ENCODE results near the gene ITGAE.
A peak's percentile ranks its signal among the peaks of the same experiment; 100 is the strongest.

Gene ITGAE

GRCh38 chr17:3805581-3805980 is 4.6 kb upstream of the ITGAE start:
- Histone ChIP-seq H3K9ac (ENCODE audit: low read depth in 1 of 2, low read length in 2 of 2) (no peak overlapping the region), H3K27me3 (ENCODE audit: control insufficient read depth in 1 of 2, insufficient read depth in 2 of 2, low read length in 2 of 2) (no peaks in the 10 kb centered on the region), H3K27ac (ENCODE audit: low read depth, low read length) (no peak overlapping the region), H3K36me3 (ENCODE audit: control insufficient read depth in 1 of 2, insufficient read depth in 2 of 2, low read length in 2 of 2) (peaks cover 6 to 34% of the 10 kb centered on the region in 2 donors), H3K9me3 (ENCODE audit: control insufficient read depth in 1 of 2, low read length in 2 of 2) (no peaks in the 10 kb centered on the region), H3K4me3 (ENCODE audit: low read depth in 1 of 2, low read length in 2 of 2) (no peak overlapping the region), H3K4me1 (ENCODE audit: control insufficient read depth in 1 of 2, insufficient read depth in 2 of 2, low read length in 2 of 2) (peaks cover 4 to 13% of the 10 kb centered on the region in 2 donors)

GRCh38 chr17:3804503-3804931 is 3.5 kb upstream of the ITGAE start:
- Histone ChIP-seq H3K9me3 (ENCODE audit: control insufficient read depth in 1 of 2, low read length in 2 of 2) (no peaks in the 10 kb centered on the region), H3K9ac (ENCODE audit: low read depth in 1 of 2, low read length in 2 of 2) (no peak overlapping the region), H3K4me3 (ENCODE audit: low read depth in 1 of 2, low read length in 2 of 2) (no peak overlapping the region), H3K27me3 (ENCODE audit: control insufficient read depth in 1 of 2, insufficient read depth in 2 of 2, low read length in 2 of 2) (no peaks in the 10 kb centered on the region), H3K36me3 (ENCODE audit: control insufficient read depth in 1 of 2, insufficient read depth in 2 of 2, low read length in 2 of 2) (peaks cover 6 to 25% of the 10 kb centered on the region in 2 donors), H3K4me1 (ENCODE audit: control insufficient read depth in 1 of 2, insufficient read depth in 2 of 2, low read length in 2 of 2) (peaks cover 4 to 13% of the 10 kb centered on the region in 2 donors), H3K27ac (ENCODE audit: low read depth, low read length) (no peak overlapping the region)

- Histone ChIP-seq H3K9ac (ENCODE audit: low read depth in 1 of 2, low read length in 2 of 2) (no peak overlapping the region), H3K36me3 (ENCODE audit: control insufficient read depth in 1 of 2, insufficient read depth in 2 of 2, low read length in 2 of 2) (peaks cover 6 to 19% of the 10 kb centered on the region in 2 donors), H3K9me3 (ENCODE audit: control insufficient read depth in 1 of 2, low read length in 2 of 2) (no peaks in the 10 kb centered on the region), H3K4me3 (ENCODE audit: low read depth in 1 of 2, low read length in 2 of 2) (no peak overlapping the region), H3K27ac (ENCODE audit: low read depth, low read length) (no peak overlapping the region), H3K27me3 (ENCODE audit: control insufficient read depth in 1 of 2, insufficient read depth in 2 of 2, low read length in 2 of 2) (no peaks in the 10 kb centered on the region), H3K4me1 (ENCODE audit: control insufficient read depth in 1 of 2, insufficient read depth in 2 of 2, low read length in 2 of 2) (peaks cover 4 to 13% of the 10 kb centered on the region in 2 donors)
Observed at GRCh38 chr17:3803308-3803640, 2.3 kb upstream of the ITGAE start.

- Histone ChIP-seq H3K4me3 (ENCODE audit: low read depth in 1 of 2, low read length in 2 of 2) (no peak overlapping the region), H3K9ac (ENCODE audit: low read depth in 1 of 2, low read length in 2 of 2) (peak overlapping the region in 1 of 2 donors; percentile 19), H3K4me1 (ENCODE audit: control insufficient read depth in 1 of 2, insufficient read depth in 2 of 2, low read length in 2 of 2) (peaks cover 4 to 13% of the 10 kb centered on the region in 2 donors), H3K27ac (ENCODE audit: low read depth, low read length) (no peak overlapping the region), H3K27me3 (ENCODE audit: control insufficient read depth in 1 of 2, insufficient read depth in 2 of 2, low read length in 2 of 2) (no peaks in the 10 kb centered on the region), H3K36me3 (ENCODE audit: control insufficient read depth in 1 of 2, insufficient read depth in 2 of 2, low read length in 2 of 2) (peaks cover 5 to 13% of the 10 kb centered on the region in 2 donors), H3K9me3 (ENCODE audit: control insufficient read depth in 1 of 2, low read length in 2 of 2) (no peaks in the 10 kb centered on the region)
Observed at GRCh38 chr17:3802461-3803307, 1.7 kb upstream of the ITGAE start.

GRCh38 chr17:3801792-3802191 is 804 bp upstream of the ITGAE start:
- peaks cover 4 to 13% of the 10 kb centered on the region in 2 donors for H3K4me1 ChIP-seq (ENCODE audit: control insufficient read depth in 1 of 2, insufficient read depth in 2 of 2, low read length in 2 of 2)
- H3K27ac ChIP-seq (ENCODE audit: low read depth, low read length), result no peak overlapping the region
- H3K9ac ChIP-seq (ENCODE audit: low read depth in 1 of 2, low read length in 2 of 2), result no peak overlapping the region
- H3K36me3 ChIP-seq (ENCODE audit: control insufficient read depth in 1 of 2, insufficient read depth in 2 of 2, low read length in 2 of 2), result peaks cover 0 to 4% of the 10 kb centered on the region in 2 donors
- no peaks in the 10 kb centered on the region for H3K27me3 ChIP-seq (ENCODE audit: control insufficient read depth in 1 of 2, insufficient read depth in 2 of 2, low read length in 2 of 2)
- H3K9me3 ChIP-seq (ENCODE audit: control insufficient read depth in 1 of 2, low read length in 2 of 2), result no peaks in the 10 kb centered on the region
- no peak overlapping the region for H3K4me3 ChIP-seq (ENCODE audit: low read depth in 1 of 2, low read length in 2 of 2)

- H3K27ac ChIP-seq (ENCODE audit: low read depth, low read length), result no peak overlapping the region
- H3K9ac ChIP-seq (ENCODE audit: low read depth in 1 of 2, low read length in 2 of 2), result no peak overlapping the region
- H3K4me3 ChIP-seq (ENCODE audit: low read depth in 1 of 2, low read length in 2 of 2), result no peak overlapping the region
- H3K36me3 ChIP-seq (ENCODE audit: control insufficient read depth in 1 of 2, insufficient read depth in 2 of 2, low read length in 2 of 2), result peaks cover 0 to 2% of the 10 kb centered on the region in 2 donors
- H3K27me3 ChIP-seq (ENCODE audit: control insufficient read depth in 1 of 2, insufficient read depth in 2 of 2, low read length in 2 of 2), result no peaks in the 10 kb centered on the region
- H3K4me1 ChIP-seq (ENCODE audit: control insufficient read depth in 1 of 2, insufficient read depth in 2 of 2, low read length in 2 of 2), result peaks cover 4 to 13% of the 10 kb centered on the region in 2 donors
- no peaks in the 10 kb centered on the region for H3K9me3 ChIP-seq (ENCODE audit: control insufficient read depth in 1 of 2, low read length in 2 of 2)
Observed at GRCh38 chr17:3801347-3801746, 359 bp upstream of the ITGAE start.

- no peak overlapping the region for H3K27ac ChIP-seq (ENCODE audit: low read depth, low read length)
- peaks cover under 1 to 24% of the 10 kb centered on the region in 2 donors for H3K4me1 ChIP-seq (ENCODE audit: control insufficient read depth in 1 of 2, insufficient read depth in 2 of 2, low read length in 2 of 2)
- no peak overlapping the region for H3K9ac ChIP-seq (ENCODE audit: low read depth in 1 of 2, low read length in 2 of 2)
- no peak overlapping the region for H3K4me3 ChIP-seq (ENCODE audit: low read depth in 1 of 2, low read length in 2 of 2)
- H3K9me3 ChIP-seq (ENCODE audit: control insufficient read depth in 1 of 2, low read length in 2 of 2), result no peaks in the 10 kb centered on the region
- no peaks in the 10 kb centered on the region for H3K27me3 ChIP-seq (ENCODE audit: control insufficient read depth in 1 of 2, insufficient read depth in 2 of 2, low read length in 2 of 2)
- H3K36me3 ChIP-seq (ENCODE audit: control insufficient read depth in 1 of 2, insufficient read depth in 2 of 2, low read length in 2 of 2), result no peaks in the 10 kb centered on the region
Observed at GRCh38 chr17:3799181-3799945, 1.6 kb downstream of the ITGAE start.

GRCh38 chr17:3798273-3799180 is 2.5 kb downstream of the ITGAE start:
- Histone ChIP-seq H3K9ac (ENCODE audit: low read depth in 1 of 2, low read length in 2 of 2) (no peak overlapping the region), H3K4me1 (ENCODE audit: control insufficient read depth in 1 of 2, insufficient read depth in 2 of 2, low read length in 2 of 2) (peaks cover 0 to 24% of the 10 kb centered on the region in 2 donors), H3K36me3 (ENCODE audit: control insufficient read depth in 1 of 2, insufficient read depth in 2 of 2, low read length in 2 of 2) (no peaks in the 10 kb centered on the region), H3K4me3 (ENCODE audit: low read depth in 1 of 2, low read length in 2 of 2) (no peak overlapping the region), H3K9me3 (ENCODE audit: control insufficient read depth in 1 of 2, low read length in 2 of 2) (no peaks in the 10 kb centered on the region), H3K27ac (ENCODE audit: low read depth, low read length) (no peak overlapping the region), H3K27me3 (ENCODE audit: control insufficient read depth in 1 of 2, insufficient read depth in 2 of 2, low read length in 2 of 2) (no peaks in the 10 kb centered on the region)

GRCh38 chr17:3796822-3797170 is 4.2 kb downstream of the ITGAE start:
- no peak overlapping the region for H3K27ac ChIP-seq (ENCODE audit: low read depth, low read length)
- peaks cover 0 to 19% of the 10 kb centered on the region in 2 donors for H3K4me1 ChIP-seq (ENCODE audit: control insufficient read depth in 1 of 2, insufficient read depth in 2 of 2, low read length in 2 of 2)
- H3K9ac ChIP-seq (ENCODE audit: low read depth in 1 of 2, low read length in 2 of 2), result no peak overlapping the region
- H3K27me3 ChIP-seq (ENCODE audit: control insufficient read depth in 1 of 2, insufficient read depth in 2 of 2, low read length in 2 of 2), result no peaks in the 10 kb centered on the region
- no peaks in the 10 kb centered on the region for H3K36me3 ChIP-seq (ENCODE audit: control insufficient read depth in 1 of 2, insufficient read depth in 2 of 2, low read length in 2 of 2)
- no peaks in the 10 kb centered on the region for H3K9me3 ChIP-seq (ENCODE audit: control insufficient read depth in 1 of 2, low read length in 2 of 2)
- H3K4me3 ChIP-seq (ENCODE audit: low read depth in 1 of 2, low read length in 2 of 2), result no peak overlapping the region
